Urinary bladder (tissue), 4 donors: ENCODE data around the gene PTTG1IP. TPM values are rescaled to one million over a fixed set of nuclear protein-coding genes. Genes with fewer than 3 reads are reported as not detected.
"Not testable (repeated sequence)": the region's sequence is repeated elsewhere in the genome, so short reads cannot be mapped to it uniquely, and the experiment has no call there.

Source experiments
- DNase-seq: peaks from one replicate; pipeline ENCODE4 v3.0.0-alpha.2; 2015; ENCODE audit errors: extremely low spot score
- H3K27ac ChIP-seq: one replicate; pipeline ENCODE4 v1.5.1; 2013; ENCODE audit warnings: low read depth, mild to moderate bottlenecking, moderate library complexity
- H3K36me3 ChIP-seq: one replicate; pipeline ENCODE4 v1.6.1; 2013; ENCODE audit warnings: mild to moderate bottlenecking, moderate library complexity; ENCODE audit not compliant: insufficient read depth
- H3K4me1 ChIP-seq: one replicate; pipeline ENCODE4 v1.6.1; 2013; ENCODE audit warnings: mild to moderate bottlenecking, moderate library complexity; ENCODE audit not compliant: insufficient read depth
- H3K4me3 ChIP-seq: one replicate; pipeline ENCODE4 v1.5.1; 2013; ENCODE audit warnings: low read depth, low read length
- WGBS: extraction: QIAGEN DNeasy Blood & Tissue Kit; methylation state at CpG from one replicate; pipeline ENCODE4 v1.1.7; 2013; 5-methylcytosine and 5-hydroxymethylcytosine counted together
- polyA plus RNA-seq: library from polyadenylated mRNA; stranded (reverse); fragments of 200-250 nt; gene quantifications from one replicate; pipeline ENCODE4 v1.2.3, GENCODE V29; 2013
- total RNA-seq: library from RNA; depleted of rRNA; stranded (reverse); fragments of >200 nt; gene quantifications from one replicate; pipeline ENCODE4 v1.2.3, GENCODE V29; 2014
- donor health status: healthy with polysubstance abuse.
- donor health status: healthy.

PTTG1IP gene
- total and polyA plus RNA-seq, 2 donors, result 154 to 233 TPM

DNA sequence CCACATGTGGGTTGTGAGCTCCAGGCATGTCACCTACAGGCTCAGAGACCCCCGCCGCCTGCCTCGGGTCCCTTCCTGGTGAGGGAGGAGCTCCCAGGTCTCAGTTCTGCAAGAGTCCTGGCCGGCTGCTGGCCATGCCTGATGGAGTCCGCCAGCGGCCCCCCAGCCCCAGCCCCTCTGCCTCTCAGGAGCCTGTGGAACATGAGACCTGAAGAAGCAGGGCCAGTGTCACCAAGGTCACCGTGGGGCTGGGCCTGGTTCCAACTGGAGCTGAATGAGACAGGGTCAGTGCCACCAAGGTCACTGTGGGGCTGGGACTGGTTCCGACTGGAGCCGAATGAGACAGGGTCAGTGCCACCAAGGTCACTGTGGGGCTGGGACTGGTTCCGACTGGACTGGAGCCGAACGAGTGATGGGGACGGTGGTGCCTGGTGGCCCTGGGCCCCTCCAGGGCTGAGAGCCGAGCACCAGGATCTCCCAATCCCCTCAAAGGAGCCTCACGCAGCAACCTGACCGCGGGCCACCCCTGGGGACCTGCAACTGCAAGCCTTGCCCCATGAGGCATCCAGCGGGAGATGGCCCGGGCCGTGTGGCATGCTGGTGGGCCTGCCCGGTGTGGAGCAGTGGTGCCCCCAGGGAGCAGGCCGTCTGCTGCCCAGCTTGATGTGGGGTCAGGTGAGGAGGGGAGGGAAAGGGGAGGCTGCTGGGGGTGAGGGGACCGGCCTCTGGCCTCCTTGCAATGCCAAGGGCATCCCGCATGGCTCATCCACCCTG is 14.5 kb upstream of the PTTG1IP start:
- Histone ChIP-seq H3K4me1 (no peaks in the 10 kb centered on the region), H3K4me3 (no peak overlapping the region), H3K27ac (no peak overlapping the region), H3K36me3 (no peaks in the 10 kb centered on the region)
- WGBS, result 91% methylated on average over 24 of the region's 24 CpGs
- DNase-seq, result no peak

DNA sequence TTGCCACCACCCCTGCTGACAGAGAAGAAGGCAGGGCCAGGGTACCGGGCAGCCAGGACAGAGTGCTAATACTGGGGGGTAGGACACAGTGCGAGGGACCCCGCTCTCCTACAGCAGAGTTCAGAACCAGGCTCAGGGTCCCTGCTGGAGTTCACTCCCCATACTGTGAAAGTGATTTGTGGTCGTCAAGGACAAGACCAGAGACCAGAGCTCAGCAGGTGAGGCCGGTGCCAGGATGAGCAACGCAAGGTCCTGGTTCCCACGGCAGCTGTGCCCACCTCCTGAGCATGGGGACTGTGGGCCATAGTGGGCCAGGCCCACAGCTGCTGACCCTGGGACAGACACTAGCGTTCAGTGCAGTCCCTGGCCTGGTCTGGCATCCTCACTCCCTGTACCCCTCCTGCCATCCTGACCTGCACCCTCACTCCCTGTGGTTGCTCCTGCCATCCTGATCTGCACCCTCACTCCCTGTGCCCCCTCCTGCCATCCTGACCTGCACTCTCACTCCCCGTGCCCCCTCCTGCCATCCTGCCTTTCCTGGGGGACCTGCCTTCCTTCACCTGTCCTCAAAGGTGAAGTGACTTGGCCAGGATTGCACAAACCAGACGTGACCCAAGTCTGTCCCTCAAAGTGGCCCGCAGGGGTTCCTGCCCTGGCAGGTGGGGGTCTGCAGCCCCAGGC is 13.8 kb upstream of the PTTG1IP start:
- H3K36me3 ChIP-seq, result no peaks in the 10 kb centered on the region
- no peaks in the 10 kb centered on the region for H3K4me1 ChIP-seq
- DNase-seq, result no peak
- WGBS, result 79% methylated on average over 11 of the region's 11 CpGs
- no peak overlapping the region for H3K27ac ChIP-seq
- no peak overlapping the region for H3K4me3 ChIP-seq

DNA sequence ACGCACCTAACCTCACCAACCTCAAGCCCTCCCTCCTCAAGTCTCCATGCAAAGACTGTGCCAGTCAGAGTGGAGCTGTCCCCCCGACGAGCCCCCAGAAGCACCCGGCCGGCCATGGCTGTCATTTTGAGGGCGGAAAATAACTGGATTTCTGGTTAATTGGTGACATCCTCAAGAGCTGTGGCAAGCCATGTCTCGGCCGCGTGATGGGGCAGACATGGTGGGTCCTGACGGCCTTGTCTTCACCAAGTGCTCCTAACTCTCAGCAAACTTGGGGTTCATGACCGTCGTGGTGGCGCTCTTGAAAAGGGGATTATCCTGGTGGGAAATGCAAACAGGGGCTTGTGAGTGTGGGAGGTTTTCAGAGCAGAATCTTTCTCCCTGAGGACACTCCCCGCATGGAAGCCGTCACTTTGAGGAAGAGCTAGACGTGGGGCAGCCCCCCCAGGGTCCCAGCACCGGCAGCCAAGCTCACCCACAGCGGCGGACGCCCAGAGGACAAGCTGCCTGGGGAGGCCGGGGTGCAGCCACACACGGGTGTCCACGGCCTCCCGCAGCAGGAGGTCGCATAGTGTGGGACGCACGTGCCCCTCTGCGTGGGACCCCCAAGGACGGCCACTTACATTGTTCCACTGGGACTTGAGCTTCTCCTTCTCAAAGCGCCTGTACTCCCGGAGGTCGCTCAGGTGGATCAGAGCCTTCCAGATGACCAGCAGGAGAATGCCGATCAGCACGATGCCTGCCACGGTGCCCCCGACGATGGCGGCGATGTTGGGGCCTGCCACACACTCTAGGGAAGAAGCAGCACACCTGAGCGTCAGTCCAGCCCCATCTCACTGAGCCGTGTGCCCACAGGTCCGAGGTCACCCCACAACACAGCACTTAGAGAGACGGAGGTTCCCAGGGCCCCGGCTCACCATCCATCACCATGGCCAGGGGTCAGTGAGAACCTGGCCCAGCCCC is 12.9 kb upstream of the PTTG1IP start:
- WGBS, result 88% methylated on average over 44 of the region's 44 CpGs
- Histone ChIP-seq H3K27ac (no peak overlapping the region), H3K4me1 (no peaks in the 10 kb centered on the region), H3K36me3 (no peaks in the 10 kb centered on the region), H3K4me3 (no peak overlapping the region)
- DNase-seq, result no peak

DNA sequence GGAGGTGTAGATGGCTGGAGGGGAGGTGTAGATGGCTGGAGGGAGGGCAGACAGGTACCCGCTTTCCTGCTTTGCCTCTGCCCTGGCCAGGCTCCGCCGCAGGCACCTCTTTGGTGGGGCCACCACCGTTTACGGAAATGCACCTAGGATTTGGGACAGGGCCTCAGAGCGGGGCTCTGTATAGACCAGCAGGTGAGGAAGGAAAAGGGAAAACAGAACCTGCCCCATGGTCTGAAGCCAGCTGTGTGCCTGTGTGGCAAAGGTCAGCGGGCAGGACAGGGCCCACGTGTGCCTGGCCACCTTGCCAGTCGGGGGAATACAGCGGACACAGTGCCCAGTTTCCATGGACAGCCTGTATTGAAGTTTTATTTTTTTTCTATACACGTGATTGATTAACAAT is 12.1 kb upstream of the PTTG1IP start:
- no peak for DNase-seq
- Histone ChIP-seq H3K4me1 (no peaks in the 10 kb centered on the region), H3K4me3 (no peak overlapping the region), H3K36me3 (no peaks in the 10 kb centered on the region), H3K27ac (no peak overlapping the region)
- WGBS, result 78% methylated on average over 11 of the region's 11 CpGs

- Histone ChIP-seq H3K27ac (no peak overlapping the region), H3K36me3 (no peaks in the 10 kb centered on the region), H3K4me3 (no peak overlapping the region), H3K4me1 (no peaks in the 10 kb centered on the region)
- DNase-seq, result no peak
- WGBS, result 64% methylated on average over 7 of the region's 7 CpGs
These were observed 10.6 kb upstream of the PTTG1IP start for GRCh38 chr21:44884097-44884496.

DNA sequence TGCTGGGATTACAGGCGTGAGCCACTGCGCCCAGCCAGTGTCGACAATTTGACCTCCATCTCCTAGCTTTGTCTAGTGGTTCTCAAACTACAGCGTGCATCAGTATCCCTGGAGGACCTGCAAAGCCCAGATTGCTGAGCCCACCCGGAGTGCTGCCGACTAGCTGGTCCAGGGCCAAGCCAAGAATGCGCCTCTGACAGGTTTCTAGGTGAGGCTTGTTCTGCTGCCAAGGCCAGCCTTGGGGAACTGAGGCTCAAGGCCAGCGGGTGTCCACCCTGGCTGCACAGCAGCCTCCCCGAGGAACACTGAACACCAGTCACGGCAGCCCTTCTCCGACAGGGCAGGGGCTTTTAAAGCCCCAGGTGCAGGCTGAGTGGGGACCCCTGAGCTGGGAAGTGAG is 9.8 kb upstream of the PTTG1IP start:
- no peak overlapping the region for H3K4me3 ChIP-seq
- H3K36me3 ChIP-seq, result no peaks in the 10 kb centered on the region
- no peak overlapping the region for H3K27ac ChIP-seq
- WGBS, result 86% methylated on average over 11 of the region's 11 CpGs
- no peaks in the 10 kb centered on the region for H3K4me1 ChIP-seq
- no peak for DNase-seq

GRCh38 chr21:44881198-44881872 is 7.8 kb upstream of the PTTG1IP start:
- no peak overlapping the region for H3K27ac ChIP-seq
- H3K36me3 ChIP-seq, result no peaks in the 10 kb centered on the region
- H3K4me3 ChIP-seq, result no peak overlapping the region
- DNase-seq, result no peak
- WGBS, result 66% methylated on average over 6 of the region's 6 CpGs
- H3K4me1 ChIP-seq, result no peaks in the 10 kb centered on the region

DNA sequence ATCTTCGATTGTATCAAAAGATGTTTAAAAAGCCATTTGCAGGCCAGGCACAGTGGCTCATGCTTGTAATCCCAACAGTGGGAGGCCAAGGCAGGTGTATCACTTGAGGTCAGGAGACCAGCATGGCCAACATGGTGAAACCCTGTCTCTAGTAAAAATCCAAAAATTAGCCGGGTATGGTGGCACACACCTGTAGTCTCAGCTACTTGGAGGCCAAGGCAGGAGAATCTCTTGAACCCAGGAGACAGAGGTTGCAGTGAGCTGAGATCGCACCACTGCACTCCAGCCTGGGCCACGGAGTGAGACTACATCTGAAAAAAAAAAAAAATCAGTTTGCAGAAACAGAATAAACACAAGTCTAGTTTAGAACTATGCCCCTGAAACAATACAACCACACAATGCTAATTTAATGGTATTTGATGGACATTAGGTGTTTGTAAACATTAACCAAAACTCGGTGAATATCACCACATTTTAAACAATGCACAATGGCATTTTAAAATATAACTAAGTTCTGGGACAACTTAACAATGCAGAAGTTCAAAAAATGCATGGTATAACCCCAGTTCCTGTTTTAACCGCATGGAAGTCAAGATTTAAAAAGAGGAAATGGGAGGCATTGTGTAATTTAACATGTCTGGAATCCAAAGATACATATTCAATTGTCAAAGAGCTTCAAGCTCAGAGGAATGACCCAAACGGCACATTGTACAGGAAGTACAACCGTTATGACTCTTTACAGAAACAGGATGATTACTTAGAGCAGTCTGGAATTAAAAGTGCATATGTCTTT is 7.1 kb upstream of the PTTG1IP start:
- Histone ChIP-seq H3K4me1 (no peaks in the 10 kb centered on the region), H3K4me3 (no peak overlapping the region), H3K27ac (no peak overlapping the region), H3K36me3 (no peaks in the 10 kb centered on the region)
- no peak for DNase-seq
- WGBS, result 57% methylated on average over 8 of the region's 8 CpGs

GRCh38 chr21:44879238-44879637 is 5.7 kb upstream of the PTTG1IP start:
- H3K4me3 ChIP-seq, H3K27ac ChIP-seq, H3K36me3 ChIP-seq, DNase-seq, H3K4me1 ChIP-seq: not testable (repeated sequence)
- 91% methylated on average over 8 of the region's 8 CpGs for WGBS

- DNase-seq, result no peak
- Histone ChIP-seq H3K36me3 (no peaks in the 10 kb centered on the region), H3K4me1 (no peaks in the 10 kb centered on the region), H3K27ac (no peak overlapping the region), H3K4me3 (no peak overlapping the region)
- whole genome bisulfite sequencing, result 74% methylated on average over 13 of the region's 13 CpGs
These were observed 4.8 kb upstream of the PTTG1IP start for GRCh38 chr21:44878053-44878982.

DNA sequence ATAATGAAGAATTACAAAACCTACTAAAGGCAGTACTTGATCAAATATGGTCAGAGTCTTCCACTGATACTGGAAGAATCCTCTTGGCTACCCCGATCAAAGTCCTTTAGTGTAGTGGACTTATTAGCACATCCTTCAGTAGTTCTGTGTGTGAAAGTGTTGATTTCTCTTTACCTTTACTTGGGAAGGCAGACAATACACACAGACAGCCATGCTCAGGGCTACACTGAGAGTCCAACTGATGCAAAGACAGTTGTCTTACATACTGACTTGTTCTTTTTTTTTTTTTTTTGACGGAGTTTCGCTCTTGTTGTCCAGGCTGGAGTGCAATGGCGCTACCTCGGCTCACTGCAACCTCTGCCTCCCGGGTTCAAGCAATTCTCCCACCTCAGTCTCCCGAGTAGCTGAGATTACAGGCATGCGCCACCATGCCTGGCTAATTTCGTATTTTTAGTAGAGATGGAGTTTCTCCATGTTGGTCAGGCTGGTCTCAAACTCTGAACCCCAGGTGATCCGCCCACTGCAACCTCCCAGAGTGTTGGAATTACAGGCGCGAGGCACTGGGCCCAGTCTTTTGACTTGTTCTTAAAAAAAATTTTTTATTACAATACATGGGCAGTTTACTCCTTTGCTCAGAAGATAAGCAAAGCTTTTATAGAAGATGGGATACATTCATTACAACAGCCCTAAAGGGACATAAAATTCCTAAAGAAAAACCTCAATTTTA is 3.5 kb upstream of the PTTG1IP start:
- no peak for DNase-seq
- 94% methylated on average over 12 of the region's 12 CpGs for WGBS
- H3K4me3 ChIP-seq, result no peak overlapping the region

More for the DNA sequence above, 3.5 kb upstream of the PTTG1IP start:
- H3K4me1 ChIP-seq, result no peaks in the 10 kb centered on the region
- no peaks in the 10 kb centered on the region for H3K36me3 ChIP-seq
- no peak overlapping the region for H3K27ac ChIP-seq
